A172 (cell line): Measurements from ENCODE around the gene RMND5B. TPM values are rescaled to one million over a fixed set of nuclear protein-coding genes. Genes with fewer than 3 reads are reported as not detected.
"Not testable (repeated sequence)": the region's sequence is repeated elsewhere in the genome, so short reads cannot be mapped to it uniquely, and the experiment has no call there.

Source experiments
- DNase-seq: peaks from one replicate; pipeline ENCODE4 v3.0.0-alpha.2; 2015; ENCODE audit warnings: low spot score
- total RNA-seq: library from RNA; depleted of rRNA; stranded (reverse); fragments of >200 nt; shearing (Covaris generic); gene quantifications from 2 replicates; pipeline ENCODE4 v1.2.3, GENCODE V29; 2014

Gene RMND5B
- total RNA-seq, 1 experiment from 2014 or later: 32.0 TPM

GRCh38 chr5:178170455-178170854, 39.6 kb downstream of the RMND5B start:
- DNase-seq: no peak

- DNase-seq: no peak
Observed at GRCh38 chr5:178174456-178174855, 43.6 kb downstream of the RMND5B start.

DNA sequence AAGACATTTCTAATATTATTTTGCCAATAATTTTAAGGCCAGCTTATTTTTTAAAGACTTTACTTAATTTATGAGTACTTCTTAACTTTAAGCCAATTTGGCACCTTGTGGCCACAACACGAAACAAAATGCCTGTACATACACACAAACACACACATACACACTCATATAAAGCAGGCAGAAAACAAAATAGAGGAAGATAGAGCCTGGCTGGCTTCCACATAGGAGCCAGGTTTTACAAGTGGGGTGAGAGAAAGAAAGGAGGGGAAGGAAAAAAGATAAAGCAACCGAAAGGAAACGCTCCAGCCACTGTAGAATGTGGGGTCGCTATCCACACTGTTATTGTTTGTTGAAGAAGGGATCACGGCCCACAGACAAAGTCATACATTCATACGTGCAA, 46.0 kb downstream of the RMND5B start:
- DNase-seq: no peak

- no peak for DNase-seq
Observed at GRCh38 chr5:178177569-178177968, 46.8 kb downstream of the RMND5B start.

DNA sequence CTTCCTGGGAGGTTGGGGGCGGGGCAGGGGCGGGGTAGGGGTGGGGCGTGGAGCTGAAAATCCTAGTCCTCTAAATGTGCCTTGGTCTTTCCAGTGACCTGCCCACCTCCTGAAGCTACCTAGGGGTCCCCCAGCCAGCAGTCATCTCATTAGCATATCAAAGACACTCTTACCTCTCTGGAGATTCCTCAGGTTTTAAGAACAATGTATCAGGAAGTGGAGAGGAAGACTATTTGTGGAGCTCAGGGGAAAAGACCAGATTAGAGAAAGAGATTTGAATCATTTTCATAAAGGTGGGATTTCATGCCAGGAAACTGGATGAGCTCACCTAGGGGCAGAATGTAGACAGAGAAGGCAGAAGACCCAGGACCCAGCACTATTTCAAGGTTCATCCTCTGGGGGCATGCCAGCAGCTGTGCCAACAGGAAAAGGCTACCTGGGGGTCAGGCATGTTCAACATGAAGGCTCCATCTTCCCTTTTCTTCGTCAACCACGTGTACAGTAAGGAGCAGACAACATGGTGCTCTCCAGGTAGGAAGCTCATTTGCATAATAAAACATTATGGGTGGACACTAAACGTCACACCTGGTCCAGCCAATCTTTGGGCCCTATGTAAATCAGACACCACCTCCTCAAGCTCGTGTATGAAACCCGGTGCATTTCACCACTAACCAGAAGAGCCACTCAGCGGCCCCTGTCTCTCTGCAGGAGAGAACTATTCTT, 49.5 kb downstream of the RMND5B start:
- no peak for DNase-seq

DNA sequence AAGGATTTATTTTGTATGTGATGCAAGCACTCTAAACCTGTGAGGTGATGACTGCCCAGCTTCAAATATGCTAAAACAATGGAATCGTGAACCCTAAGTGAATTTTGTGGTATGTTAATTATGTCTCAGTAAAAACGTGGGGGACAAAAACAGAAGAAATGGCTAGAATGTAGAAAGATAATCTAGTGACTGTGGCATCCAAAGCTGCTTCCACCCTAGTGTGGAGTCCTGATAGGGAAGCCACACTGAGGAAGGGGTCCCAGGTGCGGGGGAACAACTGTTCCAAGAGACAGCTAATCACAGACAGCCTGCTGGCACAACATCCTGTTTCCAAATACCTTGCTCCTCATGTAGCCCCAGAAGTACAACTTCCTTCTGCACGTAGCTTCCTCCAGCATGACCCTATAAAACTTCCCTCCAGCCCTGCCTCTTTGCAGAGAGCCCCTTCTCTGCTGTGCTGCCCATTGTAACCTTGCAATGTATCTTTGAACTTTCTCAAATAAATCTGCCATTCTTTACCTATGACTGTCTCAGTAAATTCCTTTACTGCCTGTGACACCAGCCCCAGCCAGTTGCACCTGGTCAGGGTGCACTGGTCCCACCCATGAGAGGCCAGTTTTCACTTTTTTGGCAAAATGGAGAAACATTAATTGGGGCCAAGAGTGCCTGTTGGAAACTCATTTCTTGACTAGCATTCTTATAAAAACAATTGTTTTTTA, 51.5 kb downstream of the RMND5B start:
- no peak for DNase-seq

GRCh38 chr5:178186427-178186826, 55.6 kb downstream of the RMND5B start:
- no peak for DNase-seq

DNA sequence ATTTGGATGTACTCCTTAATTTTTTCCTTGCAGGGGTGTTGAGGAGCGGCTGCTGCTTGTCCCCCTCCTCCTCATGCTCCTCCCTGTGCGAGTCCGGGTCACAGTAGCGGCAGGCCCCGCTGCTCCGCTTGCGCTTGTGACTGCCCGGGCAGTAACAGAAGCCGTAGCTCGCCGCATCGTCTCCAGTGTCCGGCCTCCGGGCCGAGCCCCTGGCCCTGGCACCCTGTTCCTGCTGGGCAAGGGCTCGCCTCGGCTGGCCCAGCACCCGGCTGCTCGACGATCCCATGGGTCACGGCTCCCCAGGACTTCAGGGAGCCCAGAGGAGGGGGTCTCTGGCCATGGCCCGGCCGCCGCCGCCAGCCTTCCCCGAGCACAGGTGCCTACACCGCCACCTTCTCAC, 56.2 kb downstream of the RMND5B start, which contains the start of gene GMCL2:
TSS of gene GMCL2 (minus strand) at position 358 of the 400 bp plus-strand sequence. CDS start at position 286, 72 bp downstream.
- no peak for DNase-seq

GRCh38 chr5:178189433-178189832, 58.6 kb downstream of the RMND5B start:
- DNase-seq: no peak

GRCh38 chr5:178191661-178192060, 60.8 kb downstream of the RMND5B start:
- no peak for DNase-seq

DNA sequence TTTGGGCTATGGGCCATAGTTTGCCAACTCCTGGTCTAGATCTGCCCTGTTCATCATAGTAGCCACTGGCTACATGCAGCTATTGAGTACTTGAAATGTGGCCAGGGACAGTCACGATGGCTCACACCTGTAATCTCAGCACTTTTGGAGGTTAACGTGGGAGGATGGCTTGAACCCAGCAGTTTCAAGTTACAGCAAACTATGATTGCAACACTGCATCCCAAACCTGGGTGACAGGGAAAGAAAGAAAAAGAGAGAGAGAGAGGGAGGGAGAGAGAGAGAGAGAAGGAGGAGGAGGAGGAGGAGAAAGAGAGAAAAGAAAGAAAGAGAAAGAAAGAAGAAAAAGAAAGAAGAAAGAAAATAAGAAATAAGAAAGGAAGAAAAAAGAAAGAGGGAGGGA, 61.4 kb downstream of the RMND5B start:
- no peak for DNase-seq

DNA sequence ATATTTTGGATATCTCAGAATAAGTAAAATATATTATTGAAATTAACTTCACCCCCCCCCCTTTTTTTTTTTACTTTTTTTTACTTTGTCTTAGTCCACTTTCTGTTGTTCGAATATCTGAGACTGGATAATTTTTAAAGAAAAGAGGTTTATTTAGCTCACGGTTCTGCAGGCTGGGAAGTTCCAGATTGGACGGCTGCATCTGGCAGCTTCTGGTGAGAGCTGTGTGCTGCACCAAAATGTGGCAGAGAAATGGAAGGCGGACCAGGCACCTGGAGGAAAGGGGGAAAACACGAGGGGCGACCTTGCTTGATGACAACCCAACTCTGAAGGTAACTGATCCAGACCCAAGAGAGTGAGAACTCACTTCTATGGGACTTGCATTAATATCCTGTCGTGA, 62.0 kb downstream of the RMND5B start:
- DNase-seq: no peak

DNA sequence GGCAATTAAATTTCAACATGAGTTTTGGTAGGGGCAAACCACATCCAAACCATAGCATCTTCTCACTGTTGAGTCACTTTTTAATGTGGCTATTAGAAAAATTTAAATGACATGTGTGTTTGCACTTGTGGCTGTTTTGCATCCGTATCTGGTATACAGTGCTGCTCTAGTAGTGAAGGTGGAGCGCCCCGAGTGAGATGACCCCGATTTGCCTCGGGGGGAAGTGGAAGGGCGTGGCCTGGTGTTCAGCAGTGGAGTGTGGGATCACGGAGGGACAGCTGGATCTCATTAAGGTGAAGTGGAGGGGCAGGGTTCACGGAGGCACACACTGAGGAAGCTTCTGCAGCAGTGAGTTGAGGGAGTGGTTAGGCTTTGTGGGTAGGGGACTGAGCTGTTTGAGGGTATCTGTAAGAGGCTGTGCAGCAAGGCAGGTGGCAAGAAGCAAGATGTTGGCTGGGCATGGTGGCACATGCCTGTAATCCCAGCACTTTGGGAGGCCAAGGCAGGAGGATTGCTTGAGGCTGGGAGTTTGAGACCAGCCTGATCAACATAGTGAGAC, 62.5 kb downstream of the RMND5B start:
- no peak for DNase-seq

DNA sequence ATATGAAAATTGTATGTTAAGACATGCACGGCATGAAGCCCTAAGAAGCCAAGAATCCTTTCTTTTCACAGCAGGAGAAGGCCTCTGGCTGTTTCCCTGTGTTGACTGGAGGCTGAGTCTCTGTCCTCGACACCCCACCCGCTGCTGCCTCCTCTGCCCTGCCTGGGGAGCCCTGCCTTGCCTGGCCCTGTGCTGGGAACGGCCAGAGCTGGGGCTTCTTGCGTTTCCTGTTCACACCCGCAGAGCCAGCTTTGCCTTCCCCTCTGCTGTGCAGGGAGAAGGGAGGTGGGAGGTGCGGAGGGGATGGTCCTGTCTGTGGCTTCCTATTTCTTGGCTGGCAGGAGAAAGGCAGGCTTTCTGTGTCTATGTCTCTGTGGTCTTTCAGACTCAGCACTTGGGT, 63.2 kb downstream of the RMND5B start:
- no peak for DNase-seq

DNA sequence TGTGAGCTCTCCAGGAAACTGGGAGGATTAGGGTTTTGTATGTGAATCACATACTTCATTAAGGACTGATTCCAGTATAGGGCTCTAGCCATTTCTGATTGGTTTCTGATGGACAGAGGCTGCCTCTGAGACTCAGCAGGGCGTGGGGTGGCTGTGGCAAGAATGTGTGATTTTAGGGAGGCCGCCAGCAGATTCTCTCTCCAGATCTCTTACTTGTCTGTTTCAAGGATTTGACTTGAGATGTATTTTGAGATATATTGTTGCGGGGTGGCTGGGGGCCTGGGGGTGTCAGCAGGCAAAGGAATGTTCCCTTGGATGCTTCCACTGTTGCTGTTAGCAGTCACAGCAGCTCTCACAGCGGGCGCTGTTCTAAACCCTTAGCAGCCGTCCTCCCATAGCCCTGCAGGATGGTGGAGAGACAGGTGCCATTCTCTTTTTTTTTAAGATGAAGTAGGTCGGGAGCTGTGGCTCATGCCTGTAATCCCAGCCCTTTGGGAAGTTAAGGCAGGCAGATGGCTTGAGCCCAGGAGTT, 65.5 kb downstream of the RMND5B start:
- no peak for DNase-seq

GRCh38 chr5:178196986-178197385, 66.2 kb downstream of the RMND5B start:
- DNase-seq: no peak

DNA sequence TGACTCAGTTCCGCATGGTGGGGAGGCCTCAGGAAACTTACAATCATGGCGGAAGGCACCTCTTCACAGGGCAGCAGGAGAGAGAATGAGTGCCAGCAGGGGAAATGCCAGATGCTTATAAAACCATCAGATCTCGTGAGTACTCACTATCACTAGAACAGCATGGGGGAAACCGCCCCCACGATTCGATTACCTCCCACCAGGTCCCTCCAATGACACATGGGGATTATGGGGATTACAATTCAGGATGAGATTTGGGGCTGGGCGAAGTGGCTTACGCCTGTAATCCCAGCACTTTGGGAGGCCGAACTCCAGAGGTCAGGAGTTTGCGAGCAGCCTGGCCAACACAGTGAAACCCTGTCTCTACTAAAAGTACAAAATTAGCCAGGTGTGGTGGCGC, 67.3 kb downstream of the RMND5B start:
- not testable (repeated sequence) for DNase-seq

DNA sequence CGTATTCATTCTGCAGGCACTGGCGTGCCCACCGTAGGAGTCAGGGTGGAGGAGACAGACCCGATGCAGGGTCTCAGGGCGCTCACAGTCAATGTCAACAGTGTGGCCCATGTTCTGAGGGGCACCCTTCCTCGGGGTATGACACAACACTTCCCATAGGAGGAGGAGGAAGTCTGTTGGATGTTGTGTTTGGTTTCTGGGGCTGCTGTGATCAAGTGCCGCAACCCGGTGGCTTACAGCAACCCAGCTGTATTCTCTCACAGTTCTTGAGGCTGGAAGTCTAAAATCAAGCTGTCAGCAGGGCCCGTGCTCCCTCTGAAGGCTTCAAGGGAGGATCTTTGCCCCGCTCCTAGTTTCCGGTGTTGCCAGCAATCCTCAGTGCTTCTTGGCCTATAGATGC, 67.9 kb downstream of the RMND5B start:
- no peak for DNase-seq

DNA sequence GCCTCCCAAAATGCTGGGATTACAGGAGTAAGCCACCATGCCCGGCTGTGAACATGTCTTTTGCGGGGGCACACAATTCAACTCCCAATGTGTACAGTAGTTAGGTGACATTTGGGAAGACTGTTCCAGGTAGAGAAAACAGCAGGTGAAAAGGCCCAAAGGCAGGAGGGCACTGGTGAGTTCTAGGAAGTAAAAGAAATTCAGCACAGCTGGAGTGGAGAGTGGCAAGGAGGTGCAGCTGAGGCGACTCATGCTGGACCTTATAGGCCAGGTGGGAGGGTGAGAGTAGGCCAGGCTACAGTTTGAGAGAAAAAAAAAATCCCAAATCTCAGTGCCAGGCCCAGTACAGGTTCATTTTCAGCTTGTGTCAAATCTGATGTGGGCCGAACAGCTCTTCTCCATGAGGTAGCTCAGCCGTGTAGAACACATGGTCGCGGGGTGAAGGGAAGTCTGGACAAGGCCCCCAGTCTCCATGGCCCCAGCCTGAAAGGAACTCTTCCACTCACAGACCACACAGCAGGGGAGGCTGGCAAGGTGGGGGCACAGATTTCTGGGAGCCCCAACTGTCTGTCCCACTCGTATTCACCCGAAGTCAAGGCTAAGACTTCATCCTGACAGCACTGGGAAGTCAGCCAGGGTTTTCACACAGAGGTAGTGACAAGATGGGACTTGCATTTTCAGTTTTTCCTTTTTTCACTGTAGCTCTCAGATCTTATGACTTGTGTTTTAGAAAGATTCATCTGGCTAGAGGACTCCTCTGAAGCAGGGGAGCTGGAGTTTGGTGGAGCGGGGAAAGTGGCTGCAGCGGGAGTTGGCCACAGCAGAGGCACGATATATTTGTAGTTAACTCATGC, 69.0 kb downstream of the RMND5B start:
- DNase-seq: no peak
